PC-3 (cell line): Measurements from ENCODE around the gene RPLP2.

Experiments
- CTCF ChIP-seq: fragments of 300-600 bp; sonication (generic); conservative IDR thresholded peaks from 2 replicates; pipeline ENCODE4 v1.5.1; 2017; ENCODE audit warnings: antibody characterized with exemption, low read depth, mild to moderate bottlenecking, low read length
- EZH2 ChIP-seq: fragments of 300-600 bp; sonication (generic); IDR thresholded peaks from one replicate; pipeline ENCODE4 v1.6.1; 2017; ENCODE audit warnings: antibody characterized with exemption, mild to moderate bottlenecking, low read length; ENCODE audit not compliant: unreplicated experiment
- EZH2phosphoT487 ChIP-seq: fragments of 300-600 bp; sonication (generic); IDR thresholded peaks from 2 replicates; pipeline ENCODE4 v1.6.1; 2018; ENCODE audit warnings: mild to moderate bottlenecking, antibody characterized with exemption, low read length, borderline replicate concordance

GRCh38 chr11:801097-801780, 8.5 kb upstream of the RPLP2 start:
- TF ChIP-seq CTCF, result no peak
- TF ChIP-seq EZH2phosphoT487, result no peak
- TF ChIP-seq EZH2, result no peak
